SK-N-MC (cell line): ENCODE results near the gene LRRC15.

Source experiments
- EZH2 ChIP-seq: fragments of 200-600 bp; sonication (generic); IDR thresholded peaks from one replicate; pipeline ENCODE4 v1.6.1; 2017; ENCODE audit warnings: antibody characterized with exemption
- POLR2AphosphoS5 ChIP-seq: IDR thresholded peaks from 2 replicates; pipeline ENCODE4 v1.6.1; 2012; ENCODE audit warnings: mild to moderate bottlenecking, low read depth, low read length, borderline replicate concordance

DNA sequence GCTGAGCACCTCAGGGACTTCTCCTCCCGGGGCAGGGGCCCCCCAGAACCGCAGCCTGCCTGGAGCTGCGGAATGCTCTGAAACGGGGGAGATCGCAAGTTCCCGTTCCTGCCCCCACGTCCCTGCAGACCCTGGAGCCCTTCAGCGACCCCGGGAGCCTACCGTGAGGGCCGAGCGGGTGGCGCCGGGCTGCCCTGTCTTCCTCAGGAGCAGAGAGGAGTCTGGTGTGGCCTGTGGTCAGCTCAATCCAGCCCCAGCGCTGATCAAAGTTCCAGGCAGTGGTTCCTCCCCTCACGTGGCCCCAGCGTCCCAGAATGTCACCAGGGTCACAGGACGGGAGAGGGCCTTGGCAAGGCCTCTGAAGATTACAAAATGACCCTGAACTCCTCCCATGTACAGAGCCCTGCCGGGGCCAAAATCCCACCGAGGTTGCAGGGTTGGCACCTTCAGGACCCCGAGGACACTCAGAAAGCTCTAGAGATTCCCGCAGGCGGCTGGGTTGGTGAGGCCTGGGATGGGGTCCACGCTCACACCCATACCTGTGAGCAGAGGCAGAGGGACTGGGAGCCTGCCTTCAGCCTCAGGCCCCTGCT lies 18.4 kb downstream of the LRRC15 start, which contains the start of gene CPN2:
- no peak for TF ChIP-seq POLR2AphosphoS5
- TF ChIP-seq EZH2: no peak
